Measurements from ENCODE around the gene PGM2.

DNA sequence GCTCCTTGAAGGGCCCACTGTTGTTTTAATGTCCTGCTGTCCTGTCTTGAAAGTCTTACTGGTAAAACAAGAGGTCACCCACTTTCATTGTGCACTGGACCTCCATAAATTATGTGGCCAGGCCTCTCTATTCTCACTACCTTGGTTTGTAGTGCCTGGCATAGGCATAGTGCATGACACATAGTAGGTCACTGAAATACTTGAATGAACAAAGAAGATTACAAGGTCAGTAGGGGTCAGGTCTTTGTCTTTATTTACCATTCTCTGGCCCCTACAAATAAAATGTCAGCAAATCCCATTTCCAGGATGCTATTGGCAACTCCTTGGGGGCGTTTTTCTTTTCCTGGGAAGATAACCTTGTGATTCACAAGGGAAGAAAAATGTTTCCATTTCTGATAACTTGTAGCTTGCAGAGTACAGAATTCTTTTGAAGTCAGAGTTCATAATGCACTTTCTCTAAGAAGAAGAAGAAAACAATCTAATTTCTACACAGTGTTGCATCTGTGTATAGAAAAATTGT lies 1.4 kb downstream of the PGM2 start:
- TF ChIP-seq, protein P1, sequence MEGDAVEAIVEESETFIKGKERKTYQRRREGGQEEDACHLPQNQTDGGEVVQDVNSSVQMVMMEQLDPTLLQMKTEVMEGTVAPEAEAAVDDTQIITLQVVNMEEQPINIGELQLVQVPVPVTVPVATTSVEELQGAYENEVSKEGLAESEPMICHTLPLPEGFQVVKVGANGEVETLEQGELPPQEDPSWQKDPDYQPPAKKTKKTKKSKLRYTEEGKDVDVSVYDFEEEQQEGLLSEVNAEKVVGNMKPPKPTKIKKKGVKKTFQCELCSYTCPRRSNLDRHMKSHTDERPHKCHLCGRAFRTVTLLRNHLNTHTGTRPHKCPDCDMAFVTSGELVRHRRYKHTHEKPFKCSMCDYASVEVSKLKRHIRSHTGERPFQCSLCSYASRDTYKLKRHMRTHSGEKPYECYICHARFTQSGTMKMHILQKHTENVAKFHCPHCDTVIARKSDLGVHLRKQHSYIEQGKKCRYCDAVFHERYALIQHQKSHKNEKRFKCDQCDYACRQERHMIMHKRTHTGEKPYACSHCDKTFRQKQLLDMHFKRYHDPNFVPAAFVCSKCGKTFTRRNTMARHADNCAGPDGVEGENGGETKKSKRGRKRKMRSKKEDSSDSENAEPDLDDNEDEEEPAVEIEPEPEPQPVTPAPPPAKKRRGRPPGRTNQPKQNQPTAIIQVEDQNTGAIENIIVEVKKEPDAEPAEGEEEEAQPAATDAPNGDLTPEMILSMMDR (IDR thresholded peaks at IDR 0.05; ENCODE audit: borderline replicate concordance, extremely low read depth, low read length, poor library complexity, severe bottlenecking): no peak
- no peak for TF ChIP-seq EZH2 (IDR thresholded peaks at IDR 0.05; ENCODE audit: borderline replicate concordance, low read depth, low read length, severe bottlenecking)
